Hepatocyte (in vitro differentiated cells): Measurements from ENCODE around the gene SLC6A3. TPM values are rescaled to one million over a fixed set of nuclear protein-coding genes. Genes with fewer than 3 reads are reported as not detected.

Source experiments
- DNase-seq: peaks from one replicate; pipeline ENCODE4 v3.0.0-alpha.2; 2016; ENCODE audit warnings: low spot score
- H2AFZ ChIP-seq: fragments of 200-600 bp; sonication (generic); 2 replicates; pipeline ENCODE4 v1.6.0; 2016; ENCODE audit warnings: antibody characterized with exemption, mild to moderate bottlenecking
- H3K27ac ChIP-seq: fragments of 200-600 bp; sonication (generic); 2 replicates; pipeline ENCODE4 v1.5.1; 2016; ENCODE audit warnings: mild to moderate bottlenecking
- H3K27me3 ChIP-seq: fragments of 200-600 bp; sonication (generic); 2 replicates; pipeline ENCODE4 v1.6.1; 2016
- H3K36me3 ChIP-seq: fragments of 200-600 bp; sonication (generic); replicated peaks from 2 replicates; pipeline ENCODE4 v1.5.1; 2016; ENCODE audit warnings: low read depth; ENCODE audit not compliant: insufficient read depth
- H3K4me1 ChIP-seq: fragments of 200-600 bp; sonication (generic); 2 replicates; pipeline ENCODE4 v1.5.1; 2016; ENCODE audit warnings: mild to moderate bottlenecking, moderate library complexity; ENCODE audit not compliant: insufficient read depth
- H3K4me2 ChIP-seq: fragments of 200-600 bp; sonication (generic); 2 replicates; pipeline ENCODE4 v1.6.0; 2016
- H3K4me3 ChIP-seq: fragments of 200-600 bp; sonication (generic); 2 replicates; pipeline ENCODE4 v1.5.1; 2016; ENCODE audit warnings: mild to moderate bottlenecking
- H3K79me2 ChIP-seq: fragments of 200-600 bp; sonication (generic); 2 replicates; pipeline ENCODE4 v1.6.0; 2017; ENCODE audit warnings: mild to moderate bottlenecking
- H3K9me2 ChIP-seq: fragments of 200-600 bp; sonication (generic); replicated peaks from 2 replicates; pipeline ENCODE4 v1.6.0; 2017; ENCODE audit warnings: mild to moderate bottlenecking; ENCODE audit not compliant: insufficient read depth
- H3K9me3 ChIP-seq: fragments of 200-600 bp; sonication (generic); 2 replicates; pipeline ENCODE4 v1.5.1; 2016; ENCODE audit warnings: low read depth, mild to moderate bottlenecking
- H4K20me1 ChIP-seq: fragments of 200-600 bp; sonication (generic); 2 replicates; pipeline ENCODE4 v1.6.0; 2016; ENCODE audit warnings: mild to moderate bottlenecking; ENCODE audit not compliant: insufficient read depth, poor library complexity, severe bottlenecking
- EZH2 ChIP-seq: fragments of 200-600 bp; sonication (generic); IDR thresholded peaks from 2 replicates; pipeline ENCODE4 v1.6.1; 2016; ENCODE audit warnings: antibody characterized with exemption, mild to moderate bottlenecking, borderline replicate concordance
- EZH2phosphoT487 ChIP-seq: fragments of 200-600 bp; sonication (generic); IDR thresholded peaks from one replicate; pipeline ENCODE4 v1.6.1; 2018; ENCODE audit warnings: antibody characterized with exemption, mild to moderate bottlenecking, low read depth, moderate library complexity; ENCODE audit not compliant: unreplicated experiment, severe bottlenecking
- WGBS: methylation state at CpG from one replicate; pipeline ENCODE4 v1.1.6; 2016; ENCODE audit warnings: low lambda C conversion rate; ENCODE audit errors: missing lambda C conversion rate; 5-methylcytosine and 5-hydroxymethylcytosine counted together
- polyA plus RNA-seq: library from polyadenylated mRNA; unstranded; fragments of >200 nt; fragmentation: Nextera tagmentation; extraction: Ambion mirVana; gene quantifications from 2 replicates; pipeline ENCODE4 v1.2.1, GENCODE V29; 2016
- total RNA-seq: library from RNA; depleted of rRNA; stranded (reverse); fragments of >200 nt; gene quantifications from 2 replicates; pipeline ENCODE4 v1.2.3, GENCODE V29; 2014
- TF ChIP-seq, protein P1 (sequence below): fragments of 200-600 bp; sonication (generic); IDR thresholded peaks from 2 replicates; pipeline ENCODE4 v1.5.1; 2016; ENCODE audit warnings: antibody characterized with exemption, mild to moderate bottlenecking; ENCODE audit not compliant: poor library complexity

SLC6A3 gene
- total and polyA plus RNA-seq, 2 experiments from 2014 or later = not detected

DNA sequence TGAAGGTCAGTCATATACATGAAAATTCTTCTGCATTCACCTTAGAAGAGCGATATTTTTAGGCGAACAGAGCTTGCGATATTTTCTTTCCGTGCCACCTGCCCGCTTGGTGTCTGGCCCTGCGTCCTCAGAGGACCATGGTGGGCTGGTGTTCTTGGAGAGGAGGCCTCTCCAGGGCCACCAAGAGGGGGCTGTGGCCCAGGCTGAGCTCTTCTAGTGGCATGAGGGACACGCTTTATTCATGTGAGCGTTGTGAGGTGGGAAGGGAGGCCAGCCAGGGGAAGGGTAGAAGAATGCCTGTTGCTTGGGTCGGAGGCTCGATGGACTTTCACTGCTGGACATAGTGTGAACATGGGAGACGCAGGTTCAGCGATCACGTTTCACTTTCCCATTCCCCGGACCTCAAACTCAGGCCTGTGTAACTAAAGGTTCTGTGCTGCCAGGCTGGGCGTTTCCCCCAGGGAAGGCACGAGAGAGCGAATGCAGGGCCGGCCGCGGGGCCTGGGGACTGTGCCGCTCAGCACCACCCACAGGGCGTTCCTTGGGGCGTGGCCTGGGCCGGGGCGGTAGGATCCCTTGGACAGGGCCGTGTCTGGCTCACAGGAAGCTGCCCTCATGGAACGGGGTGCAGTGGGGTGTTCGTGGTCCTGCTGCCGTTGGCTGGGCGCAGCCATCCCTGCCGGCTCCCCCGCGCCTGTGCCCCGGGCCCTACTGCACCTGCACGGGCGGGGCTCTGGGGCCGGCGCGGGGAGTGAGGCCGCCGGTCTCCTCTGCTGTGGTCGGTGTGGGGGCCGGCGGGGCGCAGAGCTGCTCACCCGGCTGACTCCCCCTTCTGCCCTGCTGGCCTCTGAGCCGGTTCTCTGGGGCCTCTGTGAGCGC, 59.6 kb downstream of the SLC6A3 start:
- Histone ChIP-seq H3K4me2 (peak overlapping the region; percentile 98), H3K9me2 (no peaks in the 10 kb centered on the region), H3K4me1 (peaks cover 6% of the 10 kb centered on the region), H3K9me3 (no peaks in the 10 kb centered on the region), H3K27me3 (peaks cover 15% of the 10 kb centered on the region), H3K27ac (peak overlapping the region; percentile 48), H3K36me3 (no peaks in the 10 kb centered on the region), H3K79me2 (no peaks in the 10 kb centered on the region), H4K20me1 (no peaks in the 10 kb centered on the region), H3K4me3 (peak overlapping the region; percentile 32), H2AFZ (peak overlapping the region; percentile 75)
- peak; percentile 92 for DNase-seq
- no peak for TF ChIP-seq EZH2phosphoT487
- TF ChIP-seq EZH2 = peak; percentile 31
- 14% methylated on average over 45 of the region's 48 CpGs for WGBS

DNA sequence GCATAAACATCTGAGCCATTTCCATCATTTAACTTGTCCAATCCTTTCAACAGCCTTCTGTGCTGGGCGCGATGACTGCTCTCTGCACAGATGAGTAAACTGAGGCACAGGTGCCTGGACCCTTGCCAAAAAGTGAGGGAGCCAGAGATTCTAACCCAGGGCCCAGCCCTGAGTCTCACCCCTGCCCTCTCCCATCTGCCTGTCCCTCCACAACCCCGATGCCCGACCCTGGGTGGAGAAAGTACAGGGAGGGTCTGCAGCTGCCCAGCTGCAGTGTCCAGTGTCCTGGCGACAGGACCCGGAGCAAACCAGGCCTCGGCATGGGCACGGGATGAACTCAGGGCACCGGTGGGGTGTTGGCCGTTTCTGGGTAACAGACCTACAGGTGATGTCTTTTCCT, 60.7 kb downstream of the SLC6A3 start:
- Histone ChIP-seq H3K79me2 (no peaks in the 10 kb centered on the region), H3K27me3 (peaks cover 15% of the 10 kb centered on the region), H3K4me3 (no peak overlapping the region), H3K36me3 (no peaks in the 10 kb centered on the region), H3K4me2 (no peak overlapping the region), H3K9me2 (no peaks in the 10 kb centered on the region), H4K20me1 (no peaks in the 10 kb centered on the region), H3K9me3 (no peaks in the 10 kb centered on the region), H3K4me1 (peaks cover 8% of the 10 kb centered on the region), H3K27ac (no peak overlapping the region), H2AFZ (no peak overlapping the region)
- WGBS = 87% methylated on average over 10 of the region's 10 CpGs
- TF ChIP-seq EZH2phosphoT487 = no peak
- TF ChIP-seq, protein P1, sequence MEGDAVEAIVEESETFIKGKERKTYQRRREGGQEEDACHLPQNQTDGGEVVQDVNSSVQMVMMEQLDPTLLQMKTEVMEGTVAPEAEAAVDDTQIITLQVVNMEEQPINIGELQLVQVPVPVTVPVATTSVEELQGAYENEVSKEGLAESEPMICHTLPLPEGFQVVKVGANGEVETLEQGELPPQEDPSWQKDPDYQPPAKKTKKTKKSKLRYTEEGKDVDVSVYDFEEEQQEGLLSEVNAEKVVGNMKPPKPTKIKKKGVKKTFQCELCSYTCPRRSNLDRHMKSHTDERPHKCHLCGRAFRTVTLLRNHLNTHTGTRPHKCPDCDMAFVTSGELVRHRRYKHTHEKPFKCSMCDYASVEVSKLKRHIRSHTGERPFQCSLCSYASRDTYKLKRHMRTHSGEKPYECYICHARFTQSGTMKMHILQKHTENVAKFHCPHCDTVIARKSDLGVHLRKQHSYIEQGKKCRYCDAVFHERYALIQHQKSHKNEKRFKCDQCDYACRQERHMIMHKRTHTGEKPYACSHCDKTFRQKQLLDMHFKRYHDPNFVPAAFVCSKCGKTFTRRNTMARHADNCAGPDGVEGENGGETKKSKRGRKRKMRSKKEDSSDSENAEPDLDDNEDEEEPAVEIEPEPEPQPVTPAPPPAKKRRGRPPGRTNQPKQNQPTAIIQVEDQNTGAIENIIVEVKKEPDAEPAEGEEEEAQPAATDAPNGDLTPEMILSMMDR = no peak
- no peak for TF ChIP-seq EZH2
- DNase-seq = no peak

DNA sequence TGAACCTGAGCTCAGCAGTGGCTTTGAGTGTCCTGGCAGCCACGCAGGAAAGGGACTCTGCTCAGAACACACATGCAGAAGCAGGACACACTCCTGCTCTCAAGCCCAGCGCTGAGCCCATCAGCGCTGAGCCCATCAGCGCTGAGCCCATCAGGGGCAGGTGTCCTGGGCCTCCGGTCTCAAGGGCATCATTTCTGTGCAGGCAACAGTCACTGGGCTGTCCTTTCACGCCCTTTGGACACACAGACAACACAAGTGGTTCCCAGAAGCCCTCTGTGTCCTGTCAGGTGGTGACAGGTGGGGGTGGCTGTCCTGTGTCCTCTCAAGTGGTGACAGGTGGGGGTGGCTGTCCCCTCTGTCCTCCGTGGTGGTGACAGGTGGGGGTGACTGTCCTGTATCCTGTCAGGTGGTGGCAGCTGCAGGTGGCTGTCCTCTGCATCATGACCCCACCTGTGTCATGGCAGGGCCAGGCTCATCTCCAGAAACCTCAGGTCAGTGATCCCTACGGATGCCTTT, 61.3 kb downstream of the SLC6A3 start:
- DNase-seq = no peak
- H3K4me3 ChIP-seq = no peak overlapping the region
- H4K20me1 ChIP-seq = no peaks in the 10 kb centered on the region
- TF ChIP-seq, protein P1 = no peak
- no peak for TF ChIP-seq EZH2phosphoT487
- no peak for TF ChIP-seq EZH2
- no peak overlapping the region for H3K27ac ChIP-seq
- WGBS = 77% methylated on average over 8 of the region's 8 CpGs
- no peak overlapping the region for H3K4me2 ChIP-seq
- no peaks in the 10 kb centered on the region for H3K79me2 ChIP-seq
- H3K27me3 ChIP-seq = peaks cover 15% of the 10 kb centered on the region
- peaks cover 8% of the 10 kb centered on the region for H3K4me1 ChIP-seq
- H2AFZ ChIP-seq = no peak overlapping the region
- no peaks in the 10 kb centered on the region for H3K9me3 ChIP-seq
- no peaks in the 10 kb centered on the region for H3K9me2 ChIP-seq
- no peaks in the 10 kb centered on the region for H3K36me3 ChIP-seq

DNA sequence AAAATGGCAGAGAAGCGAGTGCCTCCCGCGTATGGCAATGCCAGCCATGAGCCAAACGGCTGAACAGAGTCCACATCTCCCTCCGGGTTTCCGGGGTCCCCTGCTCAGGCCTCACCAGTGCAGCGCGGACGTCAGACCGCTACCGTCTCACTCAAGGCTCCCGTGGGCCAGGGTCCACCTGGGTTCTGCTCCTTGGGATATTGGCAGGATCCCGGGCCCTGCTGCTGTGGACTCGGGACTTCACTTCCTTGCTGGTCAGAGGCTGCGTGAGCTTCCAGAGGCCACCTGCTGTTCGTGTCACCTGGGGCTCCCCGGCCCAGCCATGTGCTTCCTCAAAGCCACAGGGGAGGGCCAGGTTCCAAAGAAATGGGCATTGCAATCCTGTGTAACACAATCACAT, 61.9 kb downstream of the SLC6A3 start:
- peaks cover 15% of the 10 kb centered on the region for H3K27me3 ChIP-seq
- 84% methylated on average over 17 of the region's 17 CpGs for WGBS

More for the DNA sequence above, 61.9 kb downstream of the SLC6A3 start:
- H3K79me2 ChIP-seq = no peaks in the 10 kb centered on the region
- no peak overlapping the region for H2AFZ ChIP-seq
- no peak for DNase-seq
- H3K9me2 ChIP-seq = no peaks in the 10 kb centered on the region
- H4K20me1 ChIP-seq = no peaks in the 10 kb centered on the region
- no peaks in the 10 kb centered on the region for H3K36me3 ChIP-seq
- H3K9me3 ChIP-seq = no peaks in the 10 kb centered on the region
- no peak overlapping the region for H3K27ac ChIP-seq
- H3K4me3 ChIP-seq = no peak overlapping the region
- H3K4me2 ChIP-seq = no peak overlapping the region
- peaks cover 8% of the 10 kb centered on the region for H3K4me1 ChIP-seq
- no peak for TF ChIP-seq EZH2
- TF ChIP-seq, protein P1 = no peak
- TF ChIP-seq EZH2phosphoT487 = no peak
